Astrocyte of the spinal cord (primary cell): ENCODE measurements around the gene HILPDA.

ENCODE experiments used
- DNase-seq: peaks from one replicate; pipeline ENCODE4 v3.0.0; 2011; ENCODE audit warnings: low read depth, low spot score
- H3K4me3 ChIP-seq: 2 replicates; pipeline ENCODE4 v1.5.1; 2011; ENCODE audit warnings: low read depth, mild to moderate bottlenecking, low read length, moderate library complexity
- CTCF ChIP-seq: IDR thresholded peaks from 2 replicates; pipeline ENCODE4 v1.5.1; 2012; ENCODE audit warnings: low read depth, mild to moderate bottlenecking, low read length, inconsistent platforms
- in situ Hi-C: cut with HindIII; loops from 2 replicates; pipeline ENCODE4 v1.10.0; 2017; ENCODE audit warnings: low sequenced_read_pairs

The HILPDA gene

GRCh38 chr7:128443831-128444600 lies 11.7 kb upstream of the HILPDA start:
- DNase-seq: no peak
- no peak for TF ChIP-seq CTCF
- H3K4me3 ChIP-seq: no peak overlapping the region
- in situ Hi-C loops: no loop called here

- no peak overlapping the region for H3K4me3 ChIP-seq
- in situ Hi-C loops: no loop called here
- DNase-seq: no peak
- no peak for TF ChIP-seq CTCF
Observed at GRCh38 chr7:128446306-128446705, 9.4 kb upstream of the HILPDA start.

- TF ChIP-seq CTCF: no peak
- in situ Hi-C loops: no loop called here
- H3K4me3 ChIP-seq: no peak overlapping the region
- no peak for DNase-seq
Observed at GRCh38 chr7:128447941-128448564, 7.6 kb upstream of the HILPDA start.

- H3K4me3 ChIP-seq: no peak overlapping the region
- in situ Hi-C loops: no loop called here
- TF ChIP-seq CTCF: no peak
- no peak for DNase-seq
Observed at GRCh38 chr7:128448751-128449302, 6.9 kb upstream of the HILPDA start.

GRCh38 chr7:128450409-128450808 lies 5.3 kb upstream of the HILPDA start:
- in situ Hi-C loops: no loop called here
- H3K4me3 ChIP-seq: no peak overlapping the region
- TF ChIP-seq CTCF: no peak
- no peak for DNase-seq

- no peak for DNase-seq
- no peak for TF ChIP-seq CTCF
- H3K4me3 ChIP-seq: no peak overlapping the region
- in situ Hi-C loops: no loop called here
Observed at GRCh38 chr7:128450913-128451312, 4.8 kb upstream of the HILPDA start.
